ENCODE results near the gene HOXA6.
A peak's percentile ranks its signal among the peaks of the same experiment; 100 is the strongest.

Gene HOXA6

DNA sequence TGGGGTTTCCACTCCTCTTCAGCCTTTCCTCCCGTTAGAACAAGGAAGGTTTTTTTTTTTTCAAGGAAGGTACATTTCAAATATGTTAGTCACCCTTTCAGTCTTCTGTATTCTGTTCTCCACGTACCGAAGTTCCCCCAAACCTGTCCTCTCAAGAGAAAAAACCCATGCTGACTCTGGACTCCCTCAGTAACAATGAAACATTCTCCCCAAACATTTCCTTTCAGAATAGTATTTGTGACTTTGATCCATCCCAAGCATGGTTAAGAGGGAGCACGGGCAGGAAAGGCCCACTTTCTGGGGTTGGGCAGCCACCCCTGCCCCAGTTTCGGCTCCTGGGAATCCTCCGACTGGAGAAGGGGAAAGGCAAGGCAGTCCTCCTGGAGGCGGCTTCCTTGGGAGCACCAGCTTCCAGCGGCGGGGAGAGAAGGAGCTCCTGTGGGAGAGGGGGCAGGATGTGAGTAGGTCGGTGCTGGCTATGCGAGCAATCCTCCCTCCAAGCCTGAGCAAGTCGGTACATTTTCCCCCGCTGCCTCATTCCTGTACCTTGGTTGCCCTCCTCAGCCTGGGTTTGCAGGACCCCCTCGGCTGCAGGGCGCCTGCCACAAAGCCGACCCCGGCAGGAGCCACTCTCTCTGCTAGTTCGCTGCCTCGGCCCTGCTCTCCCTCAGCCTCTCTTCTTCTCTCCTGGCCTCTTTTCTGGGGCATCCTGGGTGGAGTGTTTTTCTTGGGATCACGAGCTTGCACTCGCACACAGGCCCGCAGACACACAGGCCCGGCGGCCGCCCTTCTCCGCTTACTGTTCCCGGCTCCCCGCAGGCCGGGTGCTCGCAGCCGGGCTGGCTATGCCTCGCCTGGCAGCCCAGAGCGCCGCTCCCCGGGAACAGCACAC, 49.6 kb downstream of the HOXA6 start:
- Mint-ChIP-seq H3K4me1 (peaks cover 77% of the 10 kb centered on the region), H3K4me3 (peak overlapping the region; percentile 94 to 97 (median 96)), H3K9me3 (no peaks in the 10 kb centered on the region), H3K36me3 (ENCODE audit: low read depth) (peaks cover 30% of the 10 kb centered on the region), H3K27me3 (ENCODE audit: low read depth) (peaks cover 40% of the 10 kb centered on the region), H3K27ac (peak overlapping the region; percentile 99 to 100 (median 99))
- no peak for TF ChIP-seq CTCF (IDR thresholded peaks at IDR 0.05; ENCODE audit: unreplicated experiment in 3 of 3)

GRCh38 chr7:27096768-27097514, 50.6 kb downstream of the HOXA6 start:
- Mint-ChIP-seq H3K27ac (peak overlapping the region; percentile 99 to 100 (median 99)), H3K4me3 (peak overlapping the region; percentile 94 to 97 (median 96))

GRCh38 chr7:27095897-27096767, 51.4 kb downstream of the HOXA6 start, which contains the start of gene HOXA1:
Gene HOXA1 (minus strand): TSS chr7:27096000. CDS start chr7:27095912, 88 bp downstream.
- TF ChIP-seq CTCF (IDR thresholded peaks at IDR 0.05; ENCODE audit: unreplicated experiment in 3 of 3) = no peak
- H3K27me3 Mint-ChIP-seq (ENCODE audit: low read depth) = peaks cover 31% of the 10 kb centered on the region
- H3K9me3 Mint-ChIP-seq = no peaks in the 10 kb centered on the region
- peaks cover 23% of the 10 kb centered on the region for H3K36me3 Mint-ChIP-seq (ENCODE audit: low read depth)
- peaks cover 82% of the 10 kb centered on the region for H3K4me1 Mint-ChIP-seq
- peak within 1 kb of the TSS; percentile 99 to 100 (median 99) for H3K27ac Mint-ChIP-seq
- peak within 1 kb of the TSS; percentile 94 to 97 (median 96) for H3K4me3 Mint-ChIP-seq

More at GRCh38 chr7:27096768-27097514, 50.6 kb downstream of the HOXA6 start:
- Mint-ChIP-seq H3K4me1 (peaks cover 81% of the 10 kb centered on the region), H3K9me3 (no peaks in the 10 kb centered on the region), H3K36me3 (ENCODE audit: low read depth) (peaks cover 30% of the 10 kb centered on the region), H3K27me3 (ENCODE audit: low read depth) (peaks cover 39% of the 10 kb centered on the region)
- TF ChIP-seq CTCF (IDR thresholded peaks at IDR 0.05; ENCODE audit: unreplicated experiment in 3 of 3) = no peak
